Heart right ventricle (tissue), 16 donors: ENCODE measurements around the gene GATC. TPM values are rescaled to one million over a fixed set of nuclear protein-coding genes. Genes with fewer than 3 reads are reported as not detected.

Experiments
- ATAC-seq, 8 donors: fragments of 200-7000 bp; cut with Tn5 transposase; one replicate each; pipeline ENCODE4 v1.9.1; 2020; ENCODE audit warnings: mild to moderate bottlenecking in 8 of 8, moderate library complexity in 8 of 8, moderate number of reproducible peaks in 1 of 8
- DNase-seq, 2 donors: peaks; one replicate each; pipeline ENCODE4 v3.0.0-alpha.2; 2020
- H3K27ac ChIP-seq, 10 donors: fragments of 200-600 bp; sonication (generic) in 2 of 10; one replicate each; pipeline versions ENCODE4 v1.5.0 to v1.8.0; 2020 to 2022; ENCODE audit warnings: mild to moderate bottlenecking in 3 of 10
- H3K27me3 ChIP-seq, 7 donors: fragments of 200-600 bp; one replicate each; pipeline ENCODE4 v1.8.0; 2021 to 2022; ENCODE audit warnings: mild to moderate bottlenecking in 2 of 7
- H3K36me3 ChIP-seq, 9 donors: fragments of 200-600 bp; sonication (generic) in 1 of 9; one replicate each; pipeline versions ENCODE4 v1.5.0 to v1.8.0; 2020 to 2022; ENCODE audit warnings: mild to moderate bottlenecking in 2 of 9
- H3K4me1 ChIP-seq, 9 donors: fragments of 200-600 bp; sonication (generic) in 1 of 9; one replicate each; pipeline versions ENCODE4 v1.5.0 to v1.8.0; 2020 to 2022; ENCODE audit warnings: mild to moderate bottlenecking in 4 of 9
- H3K4me3 ChIP-seq, 10 donors: fragments of 200-600 bp; sonication (generic) in 2 of 10; one replicate each; pipeline versions ENCODE4 v1.5.0 to v1.8.0; 2020 to 2022; ENCODE audit warnings: mild to moderate bottlenecking in 7 of 10, moderate library complexity in 2 of 10
- H3K9me3 ChIP-seq, 11 donors: fragments of 200-600 bp in 10 of 11; sonication (generic) in 2 of 11; one replicate each; pipeline versions ENCODE4 v1.5.0 to v1.8.0; 2013 to 2022; ENCODE audit warnings: mild to moderate bottlenecking in 2 of 11, control low read depth in 1 of 11, moderate library complexity in 1 of 11
- WGBS, 2 donors: extraction: QIAGEN DNeasy Blood & Tissue Kit; methylation state at CpG; one replicate each; pipeline ENCODE4 v1.1.7; 2013; ENCODE audit warnings: inconsistent platforms in 1 of 2; 5-methylcytosine and 5-hydroxymethylcytosine counted together
- intact Hi-C, 10 donors: fragments of 100-400 bp; cut with DNase I; formaldehyde crosslinking; loops; one replicate each; pipeline versions ENCODE4 v1.11.1 to v1.14.2; 2022
- polyA plus RNA-seq, 2 donors: library from polyadenylated mRNA; stranded (reverse); fragments of 200-250 nt; gene quantifications; one replicate each; pipeline ENCODE4 v1.2.3, GENCODE V29; 2013
- total RNA-seq, 10 donors: library from RNA; stranded (reverse); fragmentation: NEBNext Ultra II Directional in 3 of 10; extraction: Animal tissue kit (Norgen Biotek cat#: 25700) in 3 of 10; gene quantifications; one replicate each; pipeline versions ENCODE4 v1.2.1 to v1.2.4, GENCODE V29; 2021 to 2023
- TF ChIP-seq, protein P1 (sequence below), 9 donors: fragments of 200-600 bp; sonication (generic) in 2 of 9; IDR thresholded peaks; one replicate each; pipeline versions ENCODE4 v1.5.0 to v1.8.0; 2021 to 2022; ENCODE audit warnings: antibody characterized with exemption in 9 of 9, mild to moderate bottlenecking in 5 of 9, moderate library complexity in 1 of 9
- donor health status: Arrhythmogenic right ventricular cardiomyopathy.
- donor health status: ischemic (EF 13 %, LVEDD 7.1; RV severe dilation, severe dysfunction).
- donor health status: healthy with polysubstance abuse.
- donor health status: DM: no; HTN: yes; CAD: no.
- donor health status: DM: no; HTN: no; CAD: no.
- donor health status: ischemic (EF 25% LVEDD 6.9; RV normal size, moderate dysfunction).
- donor health status: ischemic (EF 25% LVEDD 5.7; RV mildly dilated, moderate dysfunction).
- donor health status: healthy.
- donor health status: DM: yes; HTN: yes; CAD: no.
- donor health status: Ischemic cardiomyopathy.
- donor health status: ischemic (EF 35%, LVEDD 5.7; RV mildly dilated, moderate dysfunction).
- donor health status: nonischemic (EF 11% LVEDD 7.7; RV severe dilation, severe dysfunction).
- donor health status: DM: yes; HTN: yes; CAD: no.
- donor health status: PGD.
- donor health status: ischemic (EF 29% LVEDD 5.4; RV normal size, mild dysfunction).
- donor health status: nonischemic (EF 23%, LVEDD 6.1; RV moderate dilation, normal function).

The GATC gene
- total and polyA plus RNA-seq, 12 donors, result 6.0 to 17.0 (median 10.3) TPM

DNA sequence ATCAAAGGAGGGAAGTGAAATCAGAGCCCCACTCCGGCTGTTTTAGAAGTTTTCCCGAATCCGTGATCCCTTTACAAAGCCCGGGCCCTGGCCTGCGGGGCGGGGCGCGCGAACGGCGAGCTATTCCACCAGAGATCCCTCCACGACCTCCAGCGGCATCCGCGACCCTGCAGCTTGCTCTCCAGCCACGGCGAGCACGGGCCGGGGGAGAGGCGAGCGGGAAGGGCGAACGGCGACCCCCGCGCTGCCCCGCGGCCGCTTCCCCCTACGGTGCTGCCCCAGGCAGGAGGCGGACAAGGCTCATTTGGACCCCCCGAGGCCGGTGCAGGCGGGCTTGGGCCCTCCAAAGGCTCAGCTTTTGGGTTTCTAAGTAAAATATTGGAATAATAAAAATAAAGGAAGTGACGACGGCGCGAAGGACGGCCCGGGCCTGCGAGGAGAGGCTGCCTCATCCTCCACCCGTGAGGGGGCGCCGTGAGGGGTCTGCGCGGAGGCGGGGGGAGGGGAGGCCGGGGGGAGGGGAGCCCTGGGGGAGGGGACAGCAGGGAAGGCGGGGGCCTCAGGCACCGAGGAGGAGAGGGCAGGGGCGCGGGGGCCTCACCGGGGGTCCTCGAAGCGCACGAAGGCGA, 22.7 kb downstream of the GATC start:
- peak; percentile 44 to 49 for DNase-seq
- peaks cover 2 to 52% (median 36%) of the 10 kb centered on the region in 9 donors for H3K4me1 ChIP-seq

DNA sequence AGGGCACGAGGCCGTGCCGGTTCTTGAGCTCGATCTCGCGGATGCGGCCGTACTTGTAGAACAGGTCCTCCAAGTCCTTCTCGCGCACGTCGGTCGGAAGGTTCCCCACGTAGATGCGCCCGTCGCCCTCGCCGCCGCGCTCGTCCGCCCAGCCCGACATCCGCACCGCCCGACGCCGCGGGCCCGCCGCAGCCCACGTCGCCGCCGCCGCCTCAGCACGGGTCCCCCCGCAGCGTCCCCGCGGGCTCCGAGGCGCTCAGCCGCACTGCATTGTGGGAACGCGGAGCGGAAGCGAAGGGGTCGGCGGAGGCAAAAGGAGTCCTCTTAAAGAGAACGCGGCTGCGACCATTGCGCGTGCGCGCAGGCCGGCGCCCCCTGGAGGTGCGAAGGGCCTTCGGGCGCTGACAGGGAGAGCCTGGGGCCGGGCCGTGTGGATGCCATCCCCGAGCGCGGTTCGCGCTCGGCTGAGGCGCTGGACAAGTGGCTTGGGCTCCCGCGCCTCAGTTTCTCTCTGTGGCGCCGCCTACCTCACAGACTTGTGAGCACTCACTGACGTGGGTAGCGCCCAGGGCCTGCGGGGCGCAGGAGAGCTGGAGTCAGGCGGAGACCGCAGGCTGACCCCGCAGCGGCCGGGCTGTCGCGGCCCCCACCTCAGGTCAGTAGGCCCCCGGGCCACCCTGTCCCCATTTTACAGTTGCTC, 23.4 kb downstream of the GATC start, which contains the start of gene SRSF9:
Gene SRSF9 (minus strand): TSS at position 299 of the 700 bp plus-strand sequence. CDS start 139 bp downstream, at position 160.
- Histone ChIP-seq H3K27ac (peak within 1 kb of the TSS; percentile 70 to 97 (median 95)), H3K9me3 (no peaks in the 10 kb centered on the region), H3K36me3 (peaks cover 0 to 32% (median 11%) of the 10 kb centered on the region in 9 donors), H3K4me3 (peak within 1 kb of the TSS; percentile 70 to 99 (median 92)), H3K4me1 (peaks cover 2 to 56% (median 36%) of the 10 kb centered on the region in 9 donors), H3K27me3 (no peaks in the 10 kb centered on the region)
- DNase-seq (peak; percentile 95 to 98), ATAC-seq (peak; percentile 92 to 98 (median 98))
- intact Hi-C loops, result no loop called here
- TF ChIP-seq, protein P1, sequence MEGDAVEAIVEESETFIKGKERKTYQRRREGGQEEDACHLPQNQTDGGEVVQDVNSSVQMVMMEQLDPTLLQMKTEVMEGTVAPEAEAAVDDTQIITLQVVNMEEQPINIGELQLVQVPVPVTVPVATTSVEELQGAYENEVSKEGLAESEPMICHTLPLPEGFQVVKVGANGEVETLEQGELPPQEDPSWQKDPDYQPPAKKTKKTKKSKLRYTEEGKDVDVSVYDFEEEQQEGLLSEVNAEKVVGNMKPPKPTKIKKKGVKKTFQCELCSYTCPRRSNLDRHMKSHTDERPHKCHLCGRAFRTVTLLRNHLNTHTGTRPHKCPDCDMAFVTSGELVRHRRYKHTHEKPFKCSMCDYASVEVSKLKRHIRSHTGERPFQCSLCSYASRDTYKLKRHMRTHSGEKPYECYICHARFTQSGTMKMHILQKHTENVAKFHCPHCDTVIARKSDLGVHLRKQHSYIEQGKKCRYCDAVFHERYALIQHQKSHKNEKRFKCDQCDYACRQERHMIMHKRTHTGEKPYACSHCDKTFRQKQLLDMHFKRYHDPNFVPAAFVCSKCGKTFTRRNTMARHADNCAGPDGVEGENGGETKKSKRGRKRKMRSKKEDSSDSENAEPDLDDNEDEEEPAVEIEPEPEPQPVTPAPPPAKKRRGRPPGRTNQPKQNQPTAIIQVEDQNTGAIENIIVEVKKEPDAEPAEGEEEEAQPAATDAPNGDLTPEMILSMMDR (IDR thresholded peaks at IDR 0.05), result peak; percentile 86 to 99 (median 96)
- WGBS, 2 donors, result 0% methylated on average over 88 of the region's 88 CpGs

More for the DNA sequence above, 22.7 kb downstream of the GATC start:
- TF ChIP-seq, protein P1 (IDR thresholded peaks at IDR 0.05), result no peak
- peak; percentile 31 to 59 (median 46) for ATAC-seq
- H3K4me3 ChIP-seq, result peak overlapping the region; percentile 70 to 99 (median 92)
- 1% methylated on average over 48 to 57 of the region's 57 CpGs for WGBS, 2 donors
- H3K36me3 ChIP-seq, result peaks cover 0 to 39% (median 17%) of the 10 kb centered on the region in 9 donors
- peak overlapping the region; percentile 70 to 97 (median 95) for H3K27ac ChIP-seq
- H3K9me3 ChIP-seq, result no peaks in the 10 kb centered on the region
- intact Hi-C loops, result no loop called here
- no peaks in the 10 kb centered on the region for H3K27me3 ChIP-seq

DNA sequence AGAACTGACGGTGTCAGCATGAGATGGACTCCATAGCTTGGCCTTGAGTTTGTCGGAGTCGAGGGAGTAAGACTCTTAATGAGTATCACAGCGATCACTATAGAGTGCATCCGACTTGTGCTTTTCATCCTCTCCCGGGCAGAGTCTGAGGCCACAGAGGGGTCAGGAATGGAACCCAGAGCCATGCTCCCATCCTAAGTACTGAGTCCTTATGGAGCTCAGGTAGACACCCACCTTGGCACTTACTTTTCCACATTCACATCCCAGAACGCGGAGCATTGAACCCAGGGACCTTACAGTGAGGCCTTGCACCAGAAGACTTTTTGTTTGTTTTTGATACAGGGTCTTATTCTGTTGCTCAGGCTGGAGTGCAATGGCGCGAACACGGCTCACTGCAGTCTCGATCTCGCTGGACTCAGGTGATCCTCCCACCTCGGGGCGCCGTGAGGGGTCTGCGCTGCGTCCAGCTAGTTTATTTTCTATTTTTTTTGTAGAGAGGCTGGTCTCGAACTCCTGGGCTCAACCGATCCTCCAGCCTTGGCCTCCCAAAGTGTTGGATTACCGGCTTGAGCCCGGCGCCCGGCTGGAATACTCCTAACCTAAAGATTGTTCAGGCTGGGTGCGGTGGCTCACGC, 24.0 kb downstream of the GATC start:
- H3K27me3 ChIP-seq, result no peaks in the 10 kb centered on the region

More for the DNA sequence above, 24.0 kb downstream of the GATC start:
- DNase-seq (no peak), ATAC-seq (peak in 7 of 8 donors; percentile 14 to 47 (median 25))
- TF ChIP-seq, protein P1 (IDR thresholded peaks at IDR 0.05), result no peak
- Histone ChIP-seq H3K9me3 (no peaks in the 10 kb centered on the region), H3K4me3 (peak overlapping the region; percentile 43 to 99 (median 91)), H3K36me3 (peaks cover 0 to 26% (median 4%) of the 10 kb centered on the region in 9 donors), H3K4me1 (peaks cover 2 to 60% (median 36%) of the 10 kb centered on the region in 9 donors), H3K27ac (peak overlapping the region in 9 of 10 donors; percentile 87 to 97 (median 95))
- intact Hi-C loops, result no loop called here
- 66 to 68% methylated on average over 26 of the region's 26 CpGs for WGBS, 2 donors
